Activated T-helper 17 cell treated with anti-CD3 and anti-CD28 coated beads, Interleukin-2, amount 50 U/mL, for 72 hours (primary cell): ENCODE data around the gene SDCCAG8. TPM values are rescaled to one million over a fixed set of nuclear protein-coding genes. Genes with fewer than 3 reads are reported as not detected.

ENCODE experiments used
- ATAC-seq: fragments of 150-1000 bp; cut with Tn5 transposase; replicated peaks from 2 replicates; pipeline ENCODE4 v1.10.0; 2021; ENCODE audit warnings: mild to moderate bottlenecking, moderate library complexity
- H3K27ac Mint-ChIP-seq: one replicate; pipeline ENCODE4 v1.8.0; 2022; ENCODE audit warnings: mixed read lengths
- H3K27me3 Mint-ChIP-seq: one replicate; pipeline ENCODE4 v1.8.0; 2022; ENCODE audit warnings: mixed read lengths
- H3K36me3 Mint-ChIP-seq: one replicate; pipeline ENCODE4 v1.8.0; 2022; ENCODE audit warnings: low read depth, mild to moderate bottlenecking, mixed read lengths
- H3K4me1 Mint-ChIP-seq: one replicate; pipeline ENCODE4 v1.8.0; 2022; ENCODE audit warnings: mixed read lengths
- H3K4me3 Mint-ChIP-seq: one replicate; pipeline ENCODE4 v1.8.0; 2022; ENCODE audit warnings: mild to moderate bottlenecking, mixed read lengths
- H3K9me3 Mint-ChIP-seq: one replicate; pipeline ENCODE4 v1.8.0; 2022; ENCODE audit warnings: mixed read lengths
- total RNA-seq, 2 donors: library from RNA; stranded (reverse); gene quantifications; one replicate each; pipeline ENCODE4 v1.2.3, GENCODE V29; 2022

SDCCAG8 gene
- total RNA-seq, 2 donors from 2014 or later: 22.2 to 31.7 TPM

- H3K4me3 Mint-ChIP-seq: no peak overlapping the region
- H3K36me3 Mint-ChIP-seq: peaks cover 5% of the 10 kb centered on the region
- H3K27ac Mint-ChIP-seq: no peak overlapping the region
- ATAC-seq: no peak
- no peaks in the 10 kb centered on the region for H3K4me1 Mint-ChIP-seq
- no peaks in the 10 kb centered on the region for H3K9me3 Mint-ChIP-seq
- H3K27me3 Mint-ChIP-seq: no peaks in the 10 kb centered on the region
These were observed 135.5 kb downstream of the SDCCAG8 start for GRCh38 chr1:243391355-243391754.

DNA sequence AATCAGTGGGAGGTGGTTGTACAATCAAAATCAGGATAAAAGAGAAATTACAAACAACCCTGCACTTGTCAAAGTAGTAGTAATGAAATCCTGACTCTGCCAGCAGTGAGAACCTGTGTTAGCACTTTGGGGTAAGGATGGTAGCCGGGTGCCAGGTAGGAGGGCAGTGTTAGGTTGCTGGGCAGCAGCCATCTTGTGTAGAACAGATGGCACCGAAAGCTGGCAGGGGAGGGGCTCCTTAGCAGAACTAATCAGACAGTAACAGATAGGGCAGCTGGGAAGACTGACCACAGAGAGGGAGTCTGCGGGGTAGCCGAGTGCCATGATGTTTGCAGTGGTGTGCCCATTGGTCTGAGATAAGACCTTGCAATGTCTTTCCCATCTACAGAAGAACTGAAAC, 137.3 kb downstream of the SDCCAG8 start:
- H3K36me3 Mint-ChIP-seq: peaks cover 5% of the 10 kb centered on the region
- no peak overlapping the region for H3K4me3 Mint-ChIP-seq
- H3K27me3 Mint-ChIP-seq: no peaks in the 10 kb centered on the region
- no peak overlapping the region for H3K27ac Mint-ChIP-seq
- H3K9me3 Mint-ChIP-seq: no peaks in the 10 kb centered on the region
- ATAC-seq: no peak
- H3K4me1 Mint-ChIP-seq: no peaks in the 10 kb centered on the region

- Mint-ChIP-seq H3K27ac (no peak overlapping the region), H3K27me3 (no peaks in the 10 kb centered on the region), H3K9me3 (no peaks in the 10 kb centered on the region), H3K4me1 (no peaks in the 10 kb centered on the region), H3K4me3 (no peak overlapping the region), H3K36me3 (peaks cover 5% of the 10 kb centered on the region)
- no peak for ATAC-seq
These were observed 138.2 kb downstream of the SDCCAG8 start for GRCh38 chr1:243394066-243394465.

DNA sequence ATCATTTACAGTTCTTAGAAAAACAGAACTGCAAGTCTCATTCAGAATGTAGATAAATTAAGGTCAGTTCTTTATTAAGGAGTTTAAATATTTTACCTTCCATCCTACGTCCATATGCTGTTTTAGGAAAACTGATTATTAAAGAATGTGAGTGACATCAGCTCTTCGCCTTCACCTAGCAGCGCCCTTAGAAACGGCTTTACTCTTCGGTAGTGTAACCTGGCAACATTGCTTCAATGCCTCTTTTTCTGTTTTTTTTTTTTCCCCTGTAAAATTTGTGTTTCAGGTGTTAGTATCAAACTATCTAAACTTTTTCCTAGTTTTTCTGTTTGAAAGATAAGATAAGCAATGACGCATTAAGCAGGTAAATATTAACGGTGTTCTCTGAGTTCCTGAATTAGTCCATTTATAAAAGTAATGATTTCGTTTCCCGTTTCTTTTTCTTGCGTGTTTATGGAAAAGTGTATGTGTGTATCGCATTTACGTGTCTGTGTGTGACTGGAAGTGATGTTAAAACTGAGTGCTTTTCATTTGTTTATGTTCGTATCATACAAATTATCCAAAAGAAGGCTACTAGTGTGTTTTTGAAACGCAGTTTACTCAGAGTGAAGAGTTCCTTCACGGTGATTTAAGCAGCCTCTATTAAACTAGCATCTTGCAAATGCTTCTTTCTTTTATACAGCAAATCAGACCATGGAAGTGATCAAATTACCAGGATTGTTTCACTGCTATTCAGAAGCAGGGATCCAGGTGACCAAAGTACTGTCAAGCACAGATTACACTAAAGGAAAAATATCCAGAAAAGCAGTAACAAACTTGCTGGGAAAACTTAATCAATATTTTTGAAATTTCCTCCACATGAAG, 139.0 kb downstream of the SDCCAG8 start:
- Mint-ChIP-seq H3K36me3 (peaks cover 5% of the 10 kb centered on the region), H3K4me3 (no peak overlapping the region), H3K9me3 (no peaks in the 10 kb centered on the region), H3K27me3 (no peaks in the 10 kb centered on the region), H3K4me1 (no peaks in the 10 kb centered on the region), H3K27ac (no peak overlapping the region)
- ATAC-seq: no peak

DNA sequence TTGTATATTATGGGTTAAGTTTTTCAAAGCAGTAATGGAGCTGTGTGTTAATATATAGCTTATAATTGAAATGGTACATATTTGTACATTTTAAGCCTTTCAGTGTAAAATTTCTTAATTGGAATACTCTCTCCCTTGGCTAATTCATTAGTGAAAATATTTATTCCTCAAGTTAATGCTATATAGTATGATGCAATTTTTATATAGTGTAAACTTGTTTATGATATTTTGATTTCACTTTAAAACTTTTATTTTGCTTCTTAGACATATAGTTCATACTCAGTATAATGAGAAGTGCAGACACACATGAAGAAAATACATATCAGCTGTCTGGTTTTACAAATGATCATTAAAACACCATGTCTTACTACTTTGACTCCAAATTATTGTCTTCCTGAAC, 140.6 kb downstream of the SDCCAG8 start:
- no peaks in the 10 kb centered on the region for H3K4me1 Mint-ChIP-seq
- H3K27me3 Mint-ChIP-seq: no peaks in the 10 kb centered on the region
- no peak for ATAC-seq
- H3K9me3 Mint-ChIP-seq: no peaks in the 10 kb centered on the region
- H3K36me3 Mint-ChIP-seq: peaks cover 5% of the 10 kb centered on the region
- H3K4me3 Mint-ChIP-seq: no peak overlapping the region
- no peak overlapping the region for H3K27ac Mint-ChIP-seq

- H3K9me3 Mint-ChIP-seq: no peaks in the 10 kb centered on the region
These were observed 141.0 kb downstream of the SDCCAG8 start for GRCh38 chr1:243396876-243397275.

DNA sequence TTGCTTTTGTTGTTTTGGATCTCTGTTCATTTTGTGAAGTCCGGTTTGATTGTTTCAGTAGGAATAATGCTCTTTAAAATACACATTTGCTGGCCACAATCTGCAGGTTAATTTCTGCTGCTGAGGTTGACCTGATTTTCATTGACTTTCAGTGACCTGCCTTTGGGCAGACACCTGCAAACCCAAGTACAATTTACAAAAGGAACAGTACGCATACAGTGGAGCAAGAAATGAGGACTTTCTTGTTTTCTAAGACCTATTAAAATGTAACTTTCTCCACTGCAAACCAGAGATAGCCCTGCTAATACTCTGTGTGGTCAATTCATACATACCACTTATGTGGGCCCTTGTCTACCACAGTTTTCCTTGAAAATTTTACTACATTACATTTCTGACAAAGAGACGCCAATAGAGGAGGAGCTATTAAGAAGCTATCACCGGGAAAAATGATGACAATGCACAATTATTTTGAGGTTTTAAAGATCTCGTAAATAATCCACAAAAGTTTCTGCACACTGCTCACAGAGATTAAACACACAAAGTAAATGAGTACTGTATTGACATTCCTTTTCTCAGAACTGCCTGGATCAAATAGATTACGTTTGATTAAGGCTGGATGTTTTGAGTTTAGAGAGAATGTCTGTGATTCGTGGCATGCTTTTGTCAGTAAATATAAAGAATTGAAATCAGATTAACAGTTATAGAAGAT, 141.9 kb downstream of the SDCCAG8 start:
- Mint-ChIP-seq H3K27ac (no peak overlapping the region), H3K27me3 (no peaks in the 10 kb centered on the region), H3K4me1 (no peaks in the 10 kb centered on the region), H3K9me3 (no peaks in the 10 kb centered on the region), H3K36me3 (peaks cover 9% of the 10 kb centered on the region), H3K4me3 (no peak overlapping the region)
- no peak for ATAC-seq

More at GRCh38 chr1:243396876-243397275, 141.0 kb downstream of the SDCCAG8 start:
- no peak overlapping the region for H3K27ac Mint-ChIP-seq
- no peaks in the 10 kb centered on the region for H3K27me3 Mint-ChIP-seq
- no peaks in the 10 kb centered on the region for H3K4me1 Mint-ChIP-seq
- ATAC-seq: no peak
- H3K36me3 Mint-ChIP-seq: peaks cover 5% of the 10 kb centered on the region
- no peak overlapping the region for H3K4me3 Mint-ChIP-seq

DNA sequence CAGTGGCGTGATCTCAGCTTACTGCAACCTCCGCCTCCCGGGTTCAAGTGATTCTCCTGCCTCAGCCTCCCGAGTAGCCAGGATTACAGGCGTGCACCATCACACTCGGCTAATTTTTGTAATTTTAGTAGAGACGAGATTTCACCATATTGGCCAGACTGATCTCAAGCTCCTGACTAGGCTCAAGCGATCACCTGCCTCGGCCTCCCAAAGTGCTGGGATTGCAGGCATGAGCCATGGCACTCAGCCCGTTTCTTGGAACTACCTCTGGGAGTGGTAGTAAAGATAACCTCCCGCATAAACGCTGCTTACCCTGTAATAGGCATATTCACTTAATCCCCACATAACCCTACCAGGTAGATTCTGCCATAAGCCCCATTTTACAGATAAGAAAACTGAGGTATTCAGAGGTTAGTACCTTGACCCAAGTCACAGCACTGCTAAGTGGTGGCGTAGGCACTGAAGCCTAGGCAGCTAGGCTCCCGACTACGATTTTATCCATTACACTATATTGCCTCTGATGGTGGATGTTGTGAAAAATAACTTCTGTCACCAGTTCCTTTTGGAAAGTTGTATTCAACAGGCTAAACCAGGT, 143.8 kb downstream of the SDCCAG8 start:
- Mint-ChIP-seq H3K27ac (no peak overlapping the region), H3K4me3 (no peak overlapping the region), H3K36me3 (peaks cover 11% of the 10 kb centered on the region), H3K4me1 (no peaks in the 10 kb centered on the region), H3K27me3 (no peaks in the 10 kb centered on the region), H3K9me3 (no peaks in the 10 kb centered on the region)
- ATAC-seq: no peak

DNA sequence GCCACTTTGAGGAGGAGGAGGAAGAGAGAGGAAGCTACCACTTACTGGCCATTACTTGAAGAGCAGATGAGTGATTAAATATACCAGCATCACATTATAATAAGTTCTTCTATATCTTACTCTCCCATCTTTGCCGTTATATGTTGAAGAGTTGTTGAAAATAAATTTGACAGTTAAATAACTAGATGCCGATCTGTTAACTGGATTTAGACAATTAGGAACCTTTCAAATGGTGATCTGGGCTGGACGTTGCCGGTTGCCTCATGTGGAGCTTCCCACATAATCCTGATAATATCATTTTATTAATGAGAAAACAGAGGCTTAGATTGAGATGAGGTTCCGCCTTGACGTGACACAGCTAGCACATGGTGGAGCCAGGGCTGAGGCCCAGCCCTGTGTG, 147.0 kb downstream of the SDCCAG8 start:
- Mint-ChIP-seq H3K36me3 (peaks cover 8% of the 10 kb centered on the region), H3K4me1 (peaks cover 6% of the 10 kb centered on the region), H3K9me3 (no peaks in the 10 kb centered on the region), H3K4me3 (no peak overlapping the region), H3K27me3 (no peaks in the 10 kb centered on the region), H3K27ac (no peak overlapping the region)
- ATAC-seq: no peak

DNA sequence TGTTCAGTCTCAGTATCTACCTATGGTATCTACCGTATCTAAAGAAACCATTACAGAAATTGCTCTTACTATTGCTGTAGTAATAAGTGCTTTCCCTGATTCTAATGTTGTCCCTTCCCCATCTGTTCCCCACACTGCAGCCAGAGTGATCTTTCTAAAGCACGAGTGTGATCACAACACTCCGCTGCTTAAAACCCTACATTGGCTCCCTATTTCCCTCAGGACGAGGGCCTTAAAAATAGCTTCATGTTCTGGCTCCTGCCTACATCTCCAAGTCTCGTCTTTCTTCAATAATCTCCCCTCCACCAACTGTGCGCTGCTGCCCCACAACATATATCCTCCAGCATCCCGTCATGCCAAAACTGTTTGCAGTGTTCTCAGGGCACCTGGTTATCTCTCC, 150.6 kb downstream of the SDCCAG8 start:
- no peaks in the 10 kb centered on the region for H3K27me3 Mint-ChIP-seq
- H3K9me3 Mint-ChIP-seq: no peaks in the 10 kb centered on the region
- H3K4me3 Mint-ChIP-seq: no peak overlapping the region
- no peak for ATAC-seq
- H3K4me1 Mint-ChIP-seq: peaks cover 6% of the 10 kb centered on the region
- peaks cover 8% of the 10 kb centered on the region for H3K36me3 Mint-ChIP-seq
- H3K27ac Mint-ChIP-seq: no peak overlapping the region

GRCh38 chr1:243407284-243408018, 151.6 kb downstream of the SDCCAG8 start:
- Mint-ChIP-seq H3K27ac (peak overlapping the region; percentile 15), H3K36me3 (peaks cover 7% of the 10 kb centered on the region), H3K4me1 (peaks cover 6% of the 10 kb centered on the region), H3K4me3 (peak overlapping the region; percentile 44), H3K27me3 (no peaks in the 10 kb centered on the region), H3K9me3 (no peaks in the 10 kb centered on the region)
- peak; percentile 80 for ATAC-seq

DNA sequence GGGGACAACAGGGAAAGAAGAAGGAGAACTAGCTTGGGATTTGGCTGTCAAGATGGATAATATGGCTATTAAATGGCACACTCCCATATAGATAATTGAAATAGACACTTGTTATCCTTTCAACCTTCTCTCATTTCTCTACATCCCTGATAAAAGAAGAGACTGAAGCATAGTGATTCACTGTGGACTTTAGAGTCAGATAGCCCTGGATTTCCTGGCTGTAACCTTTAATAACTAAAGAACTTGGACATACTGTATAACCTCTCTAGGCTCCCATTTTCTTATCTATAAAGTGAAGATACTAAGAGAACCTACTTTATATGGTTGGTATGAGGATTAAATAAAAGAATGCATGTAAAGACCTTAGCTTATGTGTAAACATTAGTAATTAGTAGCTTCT, 152.6 kb downstream of the SDCCAG8 start:
- Mint-ChIP-seq H3K36me3 (no peaks in the 10 kb centered on the region), H3K4me1 (peaks cover 6% of the 10 kb centered on the region), H3K27me3 (no peaks in the 10 kb centered on the region), H3K27ac (no peak overlapping the region), H3K9me3 (no peaks in the 10 kb centered on the region), H3K4me3 (no peak overlapping the region)
- ATAC-seq: no peak

- H3K27ac Mint-ChIP-seq: no peak overlapping the region
- no peak for ATAC-seq
- H3K9me3 Mint-ChIP-seq: no peaks in the 10 kb centered on the region
- H3K27me3 Mint-ChIP-seq: no peaks in the 10 kb centered on the region
- no peaks in the 10 kb centered on the region for H3K36me3 Mint-ChIP-seq
- H3K4me1 Mint-ChIP-seq: peaks cover 10% of the 10 kb centered on the region
- no peak overlapping the region for H3K4me3 Mint-ChIP-seq
These were observed 153.4 kb downstream of the SDCCAG8 start for GRCh38 chr1:243409284-243409683.

DNA sequence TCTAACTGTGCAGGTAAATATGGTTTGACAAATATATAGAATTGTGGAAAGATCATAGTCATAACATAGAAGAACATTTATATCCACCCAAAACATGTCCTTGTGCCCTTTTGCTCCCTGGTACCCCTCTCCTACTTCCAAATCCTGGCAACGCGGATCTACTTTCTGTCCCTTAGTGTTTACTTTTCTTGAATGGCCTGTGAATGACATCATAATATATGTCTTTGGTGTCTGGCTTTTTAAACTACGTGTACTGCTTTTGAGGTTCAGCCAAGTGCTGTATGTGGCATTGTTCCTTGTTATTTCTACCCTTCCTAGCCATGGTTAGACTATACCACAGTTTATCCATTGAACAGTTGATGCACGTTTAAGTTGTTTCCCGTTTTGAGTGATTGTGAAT, 155.6 kb downstream of the SDCCAG8 start:
- no peak for ATAC-seq
- no peaks in the 10 kb centered on the region for H3K9me3 Mint-ChIP-seq
- peaks cover 24% of the 10 kb centered on the region for H3K4me1 Mint-ChIP-seq
- peaks cover 11% of the 10 kb centered on the region for H3K36me3 Mint-ChIP-seq
- H3K4me3 Mint-ChIP-seq: no peak overlapping the region
- no peaks in the 10 kb centered on the region for H3K27me3 Mint-ChIP-seq
- H3K27ac Mint-ChIP-seq: no peak overlapping the region
